Right hindlimb (tissue), 1 donor: ENCODE data around the gene ZNF462.
"Not testable (repeated sequence)": the region's sequence is repeated elsewhere in the genome, so short reads cannot be mapped to it uniquely, and the experiment has no call there.

ENCODE experiments used
- DNase-seq: peaks from one replicate; pipeline ENCODE4 v3.0.0-alpha.2; 2018

The ZNF462 gene

GRCh38 chr9:106889061-106889590, 26.2 kb downstream of the ZNF462 start:
- DNase-seq, result no peak

DNA sequence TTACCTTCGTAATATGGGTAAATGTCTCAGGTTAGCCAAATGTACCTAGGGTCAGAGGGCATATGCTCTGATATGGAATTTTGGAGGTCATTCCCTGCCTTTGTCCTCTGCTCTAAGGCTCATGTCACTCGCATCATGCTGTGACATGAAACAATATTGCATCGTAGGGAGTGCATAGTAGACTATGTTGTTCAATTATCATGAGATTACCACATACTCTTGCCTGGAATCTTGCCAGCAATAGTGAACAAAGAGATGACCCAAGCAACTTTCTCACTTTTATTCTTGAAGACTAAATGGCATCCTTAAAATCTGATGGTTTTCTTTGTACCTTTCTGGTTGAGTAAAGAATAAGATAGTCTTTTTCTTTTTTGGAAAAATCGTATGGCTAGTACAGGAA, 27.6 kb downstream of the ZNF462 start:
- no peak for DNase-seq

DNA sequence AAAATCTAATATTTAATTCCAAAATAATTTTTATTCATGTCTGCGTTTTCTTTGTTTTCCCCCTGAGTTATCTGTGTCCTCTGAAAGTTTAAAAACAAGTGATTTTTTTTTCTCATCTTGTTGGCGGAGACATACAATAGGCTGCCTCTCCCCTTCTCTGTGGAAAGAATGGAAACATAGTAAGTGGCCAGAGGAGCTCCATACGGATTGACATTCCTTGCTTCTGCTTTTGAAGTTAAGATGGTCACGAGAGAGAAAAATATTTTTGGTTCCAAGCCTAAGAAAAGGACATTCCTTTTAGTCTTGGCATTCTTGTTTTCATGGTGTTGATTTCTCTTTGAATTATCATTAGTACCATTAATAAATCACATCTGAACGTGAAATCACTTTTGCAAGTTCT, 28.3 kb downstream of the ZNF462 start:
- no peak for DNase-seq

DNA sequence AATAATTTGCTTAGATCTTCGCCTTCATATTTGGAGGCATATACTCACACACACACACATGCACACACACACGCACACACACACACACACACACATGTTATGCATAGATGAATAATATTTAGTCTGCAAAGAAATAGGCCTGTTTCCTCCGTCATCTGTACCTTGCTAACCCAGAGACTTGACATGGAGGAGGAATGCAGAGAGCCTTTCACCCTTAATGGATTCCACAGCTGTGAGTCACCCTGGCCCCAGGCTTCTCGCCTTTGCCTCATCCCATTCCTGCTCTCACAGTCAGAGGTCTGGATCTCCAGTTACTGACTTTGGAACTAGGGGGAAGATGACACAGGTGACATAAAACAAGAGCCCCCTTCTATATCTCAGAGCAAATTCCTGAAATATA, 29.7 kb downstream of the ZNF462 start:
- no peak for DNase-seq

- no peak for DNase-seq
These were observed 30.1 kb downstream of the ZNF462 start for GRCh38 chr9:106893088-106893487.

DNA sequence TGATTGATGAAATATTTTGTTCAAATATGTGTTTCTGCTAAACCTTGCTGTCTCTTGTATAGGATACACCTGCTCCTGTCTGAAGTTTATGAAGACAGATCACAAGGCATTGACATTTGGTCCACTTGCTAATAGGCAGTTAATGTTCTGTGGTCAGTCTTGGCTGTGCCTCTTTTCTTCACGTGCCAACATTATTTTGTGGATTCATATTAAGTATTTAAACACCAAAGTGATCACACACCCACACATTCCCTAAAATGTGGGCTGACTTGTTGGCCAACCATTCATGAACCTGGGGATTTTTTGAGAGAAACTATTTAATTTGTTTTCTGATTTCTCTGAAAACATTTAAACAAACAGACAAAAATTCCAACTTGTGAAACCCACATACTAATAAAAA, 33.7 kb downstream of the ZNF462 start:
- DNase-seq, result no peak

DNA sequence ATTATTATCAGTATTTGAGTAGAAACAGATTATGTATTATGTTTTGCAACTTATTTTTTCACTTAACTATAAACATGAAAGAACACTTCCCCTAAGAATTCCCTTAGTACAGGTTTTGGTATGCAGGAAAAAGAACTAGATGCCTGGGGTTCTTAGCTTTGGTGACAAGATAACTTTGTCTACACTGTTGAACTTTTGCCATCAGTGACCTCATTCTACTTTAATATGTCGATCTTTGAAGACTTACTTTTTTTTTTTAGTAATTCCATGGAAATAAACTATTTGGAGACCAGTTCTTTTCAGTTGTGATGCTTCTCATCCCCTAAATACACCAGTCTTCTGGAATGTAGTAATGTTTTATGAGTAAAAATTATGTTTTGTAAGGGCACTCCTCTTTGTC, 34.3 kb downstream of the ZNF462 start:
- no peak for DNase-seq

DNA sequence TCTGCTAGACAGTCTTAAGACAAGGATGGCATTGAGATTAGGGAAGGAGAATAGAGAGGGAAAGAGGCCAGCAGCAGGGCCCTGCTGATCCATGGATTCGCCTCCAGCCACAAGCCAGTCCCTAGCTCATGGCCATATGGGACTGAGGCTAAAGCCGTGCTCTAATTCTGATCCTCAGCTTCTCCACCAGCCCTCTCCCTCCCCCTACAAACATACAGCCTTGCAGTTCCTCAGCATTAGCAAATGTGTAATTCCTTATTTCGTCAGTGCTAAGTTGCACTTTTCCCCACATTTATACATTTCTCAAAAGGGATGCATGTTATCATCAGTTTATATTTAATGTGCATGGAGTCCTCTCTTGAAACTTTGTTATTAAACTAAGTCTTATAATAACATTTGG, 34.8 kb downstream of the ZNF462 start:
- no peak for DNase-seq

- not testable (repeated sequence) for DNase-seq
These were observed 37.6 kb downstream of the ZNF462 start for GRCh38 chr9:106900523-106900922.

GRCh38 chr9:106906129-106906528, 43.2 kb downstream of the ZNF462 start:
- DNase-seq, result no peak

DNA sequence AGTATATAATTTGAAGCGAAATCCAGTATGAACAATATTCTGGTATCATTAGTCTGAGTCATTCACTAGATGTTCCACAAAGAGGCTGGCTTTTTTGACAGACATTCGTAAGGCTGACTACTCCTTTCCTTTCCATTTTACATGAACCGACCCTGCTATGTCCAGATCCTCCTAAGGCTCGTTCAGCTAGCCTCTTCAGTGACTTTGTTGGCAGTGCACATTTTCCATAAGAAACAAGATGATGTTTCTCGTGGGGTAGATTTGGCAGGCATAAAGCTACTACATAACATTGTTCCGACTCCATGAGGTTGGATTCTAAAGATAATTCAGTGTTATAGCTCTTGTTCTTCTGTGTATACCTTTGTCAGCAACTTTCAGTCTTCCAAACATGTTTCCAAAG, 49.0 kb downstream of the ZNF462 start:
- no peak for DNase-seq

- DNase-seq, result no peak
These were observed 50.3 kb downstream of the ZNF462 start for GRCh38 chr9:106913276-106913675.

GRCh38 chr9:106915851-106916250, 52.9 kb downstream of the ZNF462 start:
- DNase-seq, result no peak

- no peak for DNase-seq
These were observed 53.7 kb downstream of the ZNF462 start for GRCh38 chr9:106916466-106917235.

DNA sequence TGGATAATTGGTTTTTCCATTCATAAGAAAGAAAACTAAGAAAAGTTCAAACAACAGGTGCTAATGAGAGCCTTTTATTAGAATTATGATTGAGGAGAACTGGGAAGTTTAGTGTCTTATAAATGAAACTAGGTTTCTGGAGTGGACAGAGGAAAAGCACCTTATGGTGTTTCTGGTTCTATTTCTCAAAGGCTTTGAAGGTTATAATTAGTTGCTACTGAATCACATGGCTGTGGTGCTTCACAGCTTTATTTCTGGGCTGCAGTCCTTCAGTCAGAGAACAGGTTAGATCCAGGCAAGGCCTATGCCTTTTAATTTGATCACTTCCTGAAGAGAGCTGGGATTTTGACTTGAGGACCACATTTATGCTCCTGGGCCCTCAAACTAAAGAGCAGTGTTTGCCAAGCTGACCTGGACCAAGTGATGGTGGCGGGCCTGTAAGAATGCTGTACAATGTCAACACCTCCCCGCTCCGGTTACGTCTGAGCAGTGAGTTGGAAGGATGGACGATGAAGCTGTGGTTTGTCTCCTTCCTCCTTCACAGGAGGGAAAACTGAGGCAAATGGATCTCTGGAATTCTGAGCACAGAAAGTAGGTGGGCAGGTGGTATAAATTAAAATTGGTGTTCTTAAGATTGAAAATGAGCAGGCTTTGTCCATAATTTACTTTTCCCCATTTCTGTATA, 56.0 kb downstream of the ZNF462 start:
- no peak for DNase-seq

GRCh38 chr9:106920091-106920490, 57.1 kb downstream of the ZNF462 start:
- no peak for DNase-seq

DNA sequence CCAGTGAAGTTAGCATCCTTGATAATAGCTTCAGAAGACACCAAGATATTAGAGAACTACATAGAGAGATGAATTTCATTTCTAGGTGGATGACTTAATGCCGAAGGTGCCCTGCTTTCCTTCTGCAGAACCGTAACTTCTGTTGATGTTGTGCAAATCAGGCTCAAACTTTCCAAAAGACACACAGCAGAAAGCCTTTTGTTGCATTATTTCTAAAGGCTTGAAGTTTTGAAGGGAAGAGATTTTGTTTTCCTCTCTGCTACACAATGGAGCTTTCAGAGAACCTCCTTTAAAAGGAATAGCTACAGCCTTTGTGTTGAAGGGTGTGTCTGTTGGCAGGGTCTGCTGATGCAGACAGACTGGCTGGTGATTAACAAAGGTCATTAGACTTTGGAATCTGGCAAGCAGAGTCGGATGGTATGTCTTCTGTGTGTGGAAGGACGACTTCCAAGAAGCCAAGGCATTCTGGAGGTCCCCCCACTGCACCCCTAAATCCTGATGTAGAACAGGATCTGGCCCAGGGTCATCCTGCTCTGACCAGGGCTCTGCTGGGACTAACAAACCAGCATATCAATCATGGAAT, 57.8 kb downstream of the ZNF462 start:
- DNase-seq, result no peak

- no peak for DNase-seq
These were observed 58.5 kb downstream of the ZNF462 start for GRCh38 chr9:106921341-106921899.

- no peak for DNase-seq
These were observed 59.1 kb downstream of the ZNF462 start for GRCh38 chr9:106922026-106922425.

DNA sequence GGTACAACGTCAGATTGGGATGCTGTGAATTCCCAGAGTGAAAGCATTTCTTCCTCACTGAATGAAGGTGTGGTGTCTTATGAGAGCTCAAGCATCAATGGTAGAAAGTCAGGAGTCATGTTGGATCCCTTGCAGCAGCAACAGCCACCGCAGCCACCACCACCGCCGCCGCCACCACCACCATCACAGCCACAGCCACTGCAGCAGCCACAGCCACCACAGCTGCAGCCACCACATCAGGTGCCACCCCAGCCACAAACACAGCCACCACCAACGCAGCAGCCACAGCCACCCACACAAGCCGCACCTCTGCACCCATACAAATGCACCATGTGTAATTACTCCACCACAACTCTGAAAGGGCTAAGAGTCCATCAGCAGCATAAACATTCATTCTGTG, 62.4 kb downstream of the ZNF462 start:
- DNase-seq, result no peak

DNA sequence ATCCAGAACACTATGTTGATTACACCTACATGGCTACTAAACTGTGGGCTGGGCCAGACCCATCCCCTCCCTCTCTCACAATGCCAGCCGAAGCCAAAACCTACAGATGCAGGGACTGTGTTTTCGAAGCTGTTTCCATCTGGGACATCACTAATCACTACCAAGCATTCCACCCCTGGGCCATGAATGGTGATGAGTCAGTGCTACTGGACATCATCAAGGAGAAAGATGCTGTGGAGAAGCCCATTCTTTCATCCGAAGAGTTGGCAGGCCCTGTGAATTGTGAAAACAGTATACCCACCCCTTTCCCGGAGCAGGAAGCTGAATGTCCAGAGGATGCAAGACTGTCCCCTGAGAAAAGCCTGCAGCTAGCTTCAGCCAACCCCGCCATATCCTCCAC, 65.0 kb downstream of the ZNF462 start:
- no peak for DNase-seq

- no peak for DNase-seq
These were observed 65.4 kb downstream of the ZNF462 start for GRCh38 chr9:106928350-106928749.

GRCh38 chr9:106929471-106930177, 66.7 kb downstream of the ZNF462 start:
- DNase-seq, result no peak
